ENCODE results near the gene DGAT2L6. TPM values are rescaled to one million over a fixed set of nuclear protein-coding genes. Genes with fewer than 3 reads are reported as not detected.

Gene DGAT2L6
- total RNA-seq, 2 experiments from 2014 or later, result not detected

DNA sequence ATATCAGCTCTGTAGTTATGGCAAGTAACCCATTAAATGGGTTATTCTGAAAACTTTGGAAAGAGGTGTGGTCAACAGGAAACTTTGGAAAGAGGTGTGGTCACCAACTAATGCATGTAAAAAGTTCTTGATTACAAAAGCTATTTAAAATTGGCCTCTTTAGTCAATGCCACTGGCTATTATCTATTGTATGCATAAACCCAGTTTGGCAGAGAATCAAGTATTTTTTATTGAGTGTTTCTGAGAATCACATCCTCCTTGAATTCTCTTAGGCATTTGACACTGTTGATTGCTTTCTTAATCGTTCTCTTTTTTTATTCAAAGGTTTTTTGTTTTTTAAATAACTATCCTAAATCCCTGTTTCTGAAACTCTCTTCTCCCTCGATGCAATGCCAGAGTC, 75.2 kb downstream of the DGAT2L6 start:
- Mint-ChIP-seq H3K27ac (no peak overlapping the region), H3K36me3 (ENCODE audit: low read depth) (no peaks in the 10 kb centered on the region), H3K4me3 (no peak overlapping the region), H3K9me3 (no peaks in the 10 kb centered on the region), H3K27me3 (ENCODE audit: low read depth) (no peaks in the 10 kb centered on the region), H3K4me1 (ENCODE audit: low read depth) (peaks cover 19% of the 10 kb centered on the region)
- CTCF ChIA-PET, result interaction anchor here (1.6 to 2.0 kb wide), 2 partner anchors 10 to 119 kb away, joined by 4 to 6 read pairs; partner anchors contain the start of gene IGBP1
- DNase-seq, result no peak
- intact Hi-C loops (cut with micrococcal nuclease), result no loop called here

DNA sequence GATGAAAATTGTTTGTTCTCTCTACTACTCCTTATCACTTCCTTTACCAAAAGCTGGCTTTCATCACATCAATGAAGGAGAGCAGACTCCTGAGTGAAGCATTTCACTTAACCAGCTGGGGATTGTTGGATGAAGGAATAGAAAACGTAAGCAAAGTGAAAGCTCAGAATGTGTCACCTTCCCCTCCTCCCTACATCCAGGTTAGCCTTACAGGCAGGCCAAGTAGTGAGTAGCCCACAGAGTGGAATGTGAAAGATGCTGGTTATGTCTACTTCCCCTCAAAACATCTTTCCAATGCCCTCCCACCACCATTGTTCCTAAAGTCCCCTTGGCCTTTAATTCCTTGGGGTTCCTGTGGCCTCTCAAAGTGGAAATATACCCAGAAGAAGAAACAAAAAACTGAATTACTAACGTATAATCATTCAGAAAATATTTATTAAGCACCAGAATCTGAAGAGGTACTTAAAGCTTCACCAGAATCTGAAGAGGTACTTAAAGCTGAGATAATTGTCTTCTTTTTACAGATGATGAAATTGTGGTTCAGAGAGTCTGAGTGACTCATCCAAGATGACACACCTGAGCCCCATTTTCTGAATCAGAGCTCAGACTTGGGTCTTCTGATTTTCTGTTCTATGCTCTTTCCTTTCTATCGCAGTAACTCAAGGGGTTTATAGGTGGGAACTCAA, 76.2 kb downstream of the DGAT2L6 start:
- peak; percentile 13 for DNase-seq
- H3K4me1 Mint-ChIP-seq (ENCODE audit: low read depth), result peaks cover 19% of the 10 kb centered on the region
- H3K27ac Mint-ChIP-seq, result peak overlapping the region; percentile 90
- H3K27me3 Mint-ChIP-seq (ENCODE audit: low read depth), result no peaks in the 10 kb centered on the region
- no peak overlapping the region for H3K4me3 Mint-ChIP-seq
- H3K9me3 Mint-ChIP-seq, result no peaks in the 10 kb centered on the region
- no peaks in the 10 kb centered on the region for H3K36me3 Mint-ChIP-seq (ENCODE audit: low read depth)
- CTCF ChIA-PET, result interaction anchor here (1.3 to 2.0 kb wide), 3 partner anchors 9 to 120 kb away, joined by 3 to 6 read pairs (median 4); partner anchors contain the start of gene IGBP1
- intact Hi-C loops (cut with micrococcal nuclease), result no loop called here

DNA sequence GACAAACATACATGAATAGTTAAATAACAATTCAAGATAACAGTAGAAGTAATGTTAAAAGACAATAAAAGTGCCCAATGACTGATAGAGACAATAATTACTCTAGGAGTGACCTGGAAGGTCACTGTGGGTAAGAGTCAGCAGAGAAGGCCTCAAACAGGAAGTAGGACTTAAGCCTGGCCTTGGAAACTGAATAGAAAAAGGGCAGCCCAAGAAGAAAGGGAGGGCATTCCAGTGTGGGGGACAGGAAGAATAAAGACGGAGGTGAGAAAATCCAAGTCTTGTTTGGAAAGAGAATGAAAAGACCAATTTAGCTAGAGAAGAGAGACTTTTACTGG, 76.7 kb downstream of the DGAT2L6 start:
- CTCF ChIA-PET, result interaction anchor here (1.3 to 2.0 kb wide), 3 partner anchors 9 to 121 kb away, joined by 3 to 6 read pairs (median 4); partner anchors contain the start of gene IGBP1
- H3K4me3 Mint-ChIP-seq, result no peak overlapping the region
- H3K27ac Mint-ChIP-seq, result peak overlapping the region; percentile 90
- peaks cover 19% of the 10 kb centered on the region for H3K4me1 Mint-ChIP-seq (ENCODE audit: low read depth)
- no peaks in the 10 kb centered on the region for H3K9me3 Mint-ChIP-seq
- H3K36me3 Mint-ChIP-seq (ENCODE audit: low read depth), result no peaks in the 10 kb centered on the region
- intact Hi-C loops (cut with micrococcal nuclease), result no loop called here
- no peaks in the 10 kb centered on the region for H3K27me3 Mint-ChIP-seq (ENCODE audit: low read depth)
- DNase-seq, result no peak

- DNase-seq, result no peak
- Mint-ChIP-seq H3K9me3 (no peaks in the 10 kb centered on the region), H3K27me3 (ENCODE audit: low read depth) (no peaks in the 10 kb centered on the region), H3K36me3 (ENCODE audit: low read depth) (no peaks in the 10 kb centered on the region), H3K4me3 (no peak overlapping the region), H3K27ac (no peak overlapping the region), H3K4me1 (ENCODE audit: low read depth) (peaks cover 19% of the 10 kb centered on the region)
- intact Hi-C loops (cut with micrococcal nuclease), result no loop called here
- CTCF ChIA-PET, result no interaction called here
Measured at GRCh38 chrX:70254909-70255308, 77.6 kb downstream of the DGAT2L6 start.

Other genes starting within 250 kb of the DGAT2L6 start
- not detected for gene AWAT2, start 127.5 kb upstream of the DGAT2L6 start, total RNA-seq
- not detected for gene OTUD6A, start 115.0 kb upstream of the DGAT2L6 start, total RNA-seq
- 10 to 100 TPM; 48.7 to 50.8 TPM for gene IGBP1, start 44.0 kb upstream of the DGAT2L6 start, total RNA-seq
- not detected for gene AWAT1, start 57.2 kb downstream of the DGAT2L6 start, total RNA-seq
- gene P2RY4, start 82.7 kb downstream of the DGAT2L6 start, total RNA-seq, result under 1 TPM in 1 of 2 experiments, not detected in 1; 0.22 TPM
- gene ARR3, start 90.9 kb downstream of the DGAT2L6 start, total RNA-seq, result not detected
- gene RAB41, start 104.7 kb downstream of the DGAT2L6 start, total RNA-seq, result not detected
- gene PDZD11, start 112.4 kb downstream of the DGAT2L6 start, total RNA-seq, result 10 to 100 TPM; 24.5 to 25.9 TPM
- gene KIF4A, start 112.6 kb downstream of the DGAT2L6 start, total RNA-seq, result 10 to 100 TPM; 27.1 to 29.6 TPM
- not detected for gene GDPD2, start 245.8 kb downstream of the DGAT2L6 start, total RNA-seq